Activated CD8-positive, alpha-beta T cell treated with anti-CD3 and anti-CD28 coated beads for 36 hours (primary cell): ENCODE measurements around the gene STAM2. TPM values are rescaled to one million over a fixed set of nuclear protein-coding genes. Genes with fewer than 3 reads are reported as not detected.
"Not testable (repeated sequence)": the region's sequence is repeated elsewhere in the genome, so short reads cannot be mapped to it uniquely, and the experiment has no call there.

Source experiments
- ATAC-seq: fragments of 200-7000 bp; cut with Tn5 transposase; one replicate; pipeline ENCODE4 v1.10.0; 2021; ENCODE audit warnings: mild to moderate bottlenecking, moderate library complexity
- CTCF ChIA-PET: fragments of 350-600 bp; sonication (Branson Sonifier 250); formaldehyde crosslinking; loops from one replicate; lab custom pipeline; 2021; ENCODE audit warnings: antibody characterized with exemption; lab: Charles Lee
- POLR2A ChIA-PET: fragments of 350-600 bp; sonication (Branson Sonifier 250); formaldehyde crosslinking; loops from one replicate; lab custom pipeline; 2021; ENCODE audit warnings: antibody characterized with exemption; lab: Charles Lee
- DNase-seq: peaks from one replicate; pipeline ENCODE4 v3.0.0-alpha.2; 2020
- H3K27ac Mint-ChIP-seq: one replicate; pipeline ENCODE4 v1.8.0; 2021; ENCODE audit warnings: mild to moderate bottlenecking, mixed read lengths
- H3K27me3 Mint-ChIP-seq: one replicate; pipeline ENCODE4 v1.8.0; 2021; ENCODE audit warnings: mixed read lengths
- H3K36me3 Mint-ChIP-seq: one replicate; pipeline ENCODE4 v1.8.0; 2021; ENCODE audit warnings: low read depth, mixed read lengths
- H3K4me1 Mint-ChIP-seq: one replicate; pipeline ENCODE4 v1.8.0; 2021; ENCODE audit warnings: low read depth, mixed read lengths
- H3K4me3 Mint-ChIP-seq: one replicate; pipeline ENCODE4 v1.8.0; 2021; ENCODE audit warnings: mild to moderate bottlenecking, moderate library complexity, mixed read lengths
- H3K9me3 Mint-ChIP-seq: one replicate; pipeline ENCODE4 v1.8.0; 2021; ENCODE audit warnings: mixed read lengths
- CTCF ChIP-seq: fragments of 200-600 bp; IDR thresholded peaks from one replicate; pipeline ENCODE4 v1.8.0; 2022; ENCODE audit warnings: antibody characterized with exemption, mild to moderate bottlenecking
- intact Hi-C: fragments of 100-400 bp; cut with micrococcal nuclease; formaldehyde crosslinking; loops from one replicate; pipeline ENCODE4 v1.10.0; 2022
- total RNA-seq, 2 experiments: library from RNA; stranded (reverse); gene quantifications; one replicate each; pipeline ENCODE4 v1.2.3, GENCODE V29; 2021

STAM2 gene
- total RNA-seq, 2 experiments from 2014 or later = 13.0 to 13.3 TPM

GRCh38 chr2:152126664-152127063 is 48.9 kb downstream of the STAM2 start:
- Mint-ChIP-seq H3K27me3 (no peaks in the 10 kb centered on the region), H3K27ac (no peak overlapping the region), H3K4me3 (no peak overlapping the region), H3K36me3 (peaks cover 17% of the 10 kb centered on the region), H3K9me3 (no peaks in the 10 kb centered on the region), H3K4me1 (no peaks in the 10 kb centered on the region)
- intact Hi-C loops = no loop called here
- ChIA-PET CTCF (no interaction called here), POLR2A (no interaction called here)
- peak; percentile 20 for DNase-seq
- no peak for TF ChIP-seq CTCF
- no peak for ATAC-seq

GRCh38 chr2:152122161-152122560 is 53.4 kb downstream of the STAM2 start:
- Mint-ChIP-seq H3K27me3 (no peaks in the 10 kb centered on the region), H3K9me3 (no peaks in the 10 kb centered on the region), H3K27ac (no peak overlapping the region), H3K36me3 (peaks cover 10% of the 10 kb centered on the region), H3K4me3 (no peak overlapping the region), H3K4me1 (no peaks in the 10 kb centered on the region)
- CTCF ChIA-PET = no interaction called here
- no peak for TF ChIP-seq CTCF
- DNase-seq = no peak
- POLR2A ChIA-PET = no interaction called here
- no peak for ATAC-seq
- intact Hi-C loops = no loop called here

GRCh38 chr2:152120430-152120829 is 55.1 kb downstream of the STAM2 start:
- Mint-ChIP-seq H3K27ac (no peak overlapping the region), H3K36me3 (peaks cover 7% of the 10 kb centered on the region), H3K9me3 (no peaks in the 10 kb centered on the region), H3K4me1 (no peaks in the 10 kb centered on the region), H3K4me3 (no peak overlapping the region), H3K27me3 (no peaks in the 10 kb centered on the region)
- DNase-seq (no peak), ATAC-seq (no peak)
- intact Hi-C loops = no loop called here
- CTCF ChIA-PET = interaction anchor here (1.1 to 1.3 kb wide), 2 partner anchors 13 to 72 kb away, joined by 3 to 4 read pairs; no protein-coding TSS in a partner anchor
- no peak for TF ChIP-seq CTCF
- POLR2A ChIA-PET = no interaction called here

- ChIA-PET POLR2A (no interaction called here), CTCF (no interaction called here)
- intact Hi-C loops = no loop called here
- ATAC-seq (no peak), DNase-seq (no peak)
- Mint-ChIP-seq H3K27ac (no peak overlapping the region), H3K27me3 (no peaks in the 10 kb centered on the region), H3K4me3 (no peak overlapping the region), H3K9me3 (no peaks in the 10 kb centered on the region), H3K36me3 (no peaks in the 10 kb centered on the region), H3K4me1 (no peaks in the 10 kb centered on the region)
- TF ChIP-seq CTCF = no peak
Measured at GRCh38 chr2:152115952-152116351, 59.6 kb downstream of the STAM2 start.

GRCh38 chr2:152114366-152114765 is 61.2 kb downstream of the STAM2 start:
- CTCF ChIA-PET = no interaction called here
- H3K4me1 Mint-ChIP-seq = no peaks in the 10 kb centered on the region
- no peak overlapping the region for H3K4me3 Mint-ChIP-seq

GRCh38 chr2:152107140-152107539 is 68.4 kb downstream of the STAM2 start:
- H3K27ac Mint-ChIP-seq, POLR2A ChIA-PET: not testable (repeated sequence)

More at GRCh38 chr2:152114366-152114765, 61.2 kb downstream of the STAM2 start:
- Mint-ChIP-seq H3K27me3 (no peaks in the 10 kb centered on the region), H3K36me3 (no peaks in the 10 kb centered on the region), H3K27ac (no peak overlapping the region), H3K9me3 (no peaks in the 10 kb centered on the region)
- TF ChIP-seq CTCF = no peak
- POLR2A ChIA-PET = no interaction called here
- DNase-seq = no peak
- no peak for ATAC-seq
- intact Hi-C loops = no loop called here

More at GRCh38 chr2:152107140-152107539, 68.4 kb downstream of the STAM2 start:
- H3K4me1 Mint-ChIP-seq, H3K36me3 Mint-ChIP-seq, H3K27me3 Mint-ChIP-seq, CTCF ChIA-PET, DNase-seq, ATAC-seq, intact Hi-C loops, H3K4me3 Mint-ChIP-seq, H3K9me3 Mint-ChIP-seq: not testable (repeated sequence)
